AML-193 (cell line): ENCODE measurements around the gene CCKAR.

Experiments used
- DNase-seq, 2 experiments: peaks; one replicate each; lab custom pipeline; 2025; lab: John Stamatoyannopoulos, UW

CCKAR gene

DNA sequence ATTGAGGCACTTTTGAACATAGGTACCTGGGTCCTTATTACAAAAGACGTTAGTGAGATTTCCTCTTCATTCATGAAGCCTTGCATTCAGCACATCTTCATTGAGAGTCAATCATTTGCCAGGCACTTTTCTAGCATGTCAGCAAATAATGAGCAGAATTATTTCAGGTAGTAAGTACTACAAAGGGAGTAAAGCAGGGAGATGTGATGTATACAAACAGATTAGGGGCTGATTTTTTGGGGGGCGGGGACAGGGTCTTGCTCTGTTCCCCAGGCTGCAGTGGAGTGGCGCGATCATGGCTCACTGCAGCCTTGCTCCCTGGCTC, 638 bp upstream of the CCKAR start:
- no peak for DNase-seq

DNA sequence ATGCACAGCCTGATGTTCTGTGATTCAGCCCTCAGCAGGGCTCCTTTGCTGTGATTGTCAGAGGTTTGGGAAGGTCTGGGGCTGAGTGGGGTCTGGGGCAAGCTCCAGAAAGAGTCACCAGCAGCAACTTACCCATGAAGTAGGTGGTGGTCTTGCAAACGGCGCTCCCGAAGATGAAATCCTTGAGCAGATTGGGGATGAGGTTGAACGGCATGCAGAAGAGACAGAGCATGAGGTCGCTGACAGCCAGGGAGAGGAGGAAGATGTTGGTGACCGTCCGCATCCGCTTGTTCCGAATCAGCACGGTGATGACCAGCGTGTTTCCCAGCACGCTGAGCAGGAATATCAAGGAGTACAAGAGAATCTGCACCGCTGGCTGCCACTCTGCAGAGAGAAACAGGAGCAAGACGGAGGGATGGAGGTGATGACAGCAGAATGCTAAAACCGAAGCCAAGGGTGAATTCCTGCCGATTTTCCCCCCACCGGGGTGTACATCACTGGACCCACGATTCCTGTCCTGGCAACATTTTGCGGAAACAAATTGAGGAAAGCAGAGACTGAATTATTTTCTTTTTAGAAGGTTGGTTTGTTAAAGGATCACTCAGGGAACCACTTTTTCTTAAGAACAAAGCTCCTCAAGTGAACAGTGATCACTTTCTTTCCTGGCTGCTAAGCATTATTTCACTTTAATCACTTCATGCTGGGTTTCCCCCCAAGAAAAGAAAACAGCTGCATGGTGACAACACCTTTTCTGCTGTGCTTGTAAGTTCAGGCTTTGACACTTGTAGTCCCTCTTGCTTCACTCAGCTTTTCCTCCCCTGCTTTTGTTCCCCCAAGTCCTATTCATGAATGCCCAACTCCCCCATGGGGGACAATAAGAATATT, 941 bp downstream of the CCKAR start:
- DNase-seq, result no peak

DNA sequence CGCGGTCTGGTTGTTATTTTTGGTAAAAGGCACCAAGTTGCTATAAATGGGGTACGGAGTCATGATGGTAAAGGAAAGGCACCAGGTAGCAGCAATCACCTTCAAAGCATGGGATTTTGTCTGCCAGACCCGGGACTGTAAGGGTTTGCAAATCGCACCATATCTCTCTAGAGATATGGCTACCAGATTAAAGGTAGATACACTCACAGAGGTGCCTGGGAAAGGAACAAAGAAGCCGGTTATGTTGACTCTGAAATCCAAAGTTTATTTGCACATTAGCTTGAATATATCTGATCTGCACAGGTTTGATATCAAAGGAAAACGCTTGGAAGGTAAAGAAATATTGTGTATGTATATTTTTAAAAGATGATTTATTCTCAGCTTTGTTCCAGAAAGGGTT, 4.6 kb downstream of the CCKAR start:
- no peak for DNase-seq

DNA sequence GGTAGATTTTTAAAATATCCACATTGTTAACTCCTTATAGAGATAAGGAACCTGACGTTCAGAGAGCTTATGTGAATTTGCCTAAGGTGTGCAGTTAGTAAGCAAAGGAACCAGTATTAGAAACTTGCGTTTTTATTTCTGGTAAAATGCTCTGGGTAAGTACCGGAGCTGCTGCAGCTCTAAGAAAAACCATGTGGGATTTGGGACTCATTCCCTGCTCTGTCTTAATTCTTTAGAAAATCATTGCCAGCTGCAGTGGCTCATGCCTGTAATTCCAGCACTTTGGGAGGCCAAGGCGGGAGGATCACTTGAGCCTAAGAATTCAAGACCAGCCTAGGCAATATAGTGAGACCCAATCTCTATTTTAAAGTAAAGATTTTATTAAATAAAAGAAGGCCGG, 5.8 kb downstream of the CCKAR start:
- DNase-seq, result no peak

DNA sequence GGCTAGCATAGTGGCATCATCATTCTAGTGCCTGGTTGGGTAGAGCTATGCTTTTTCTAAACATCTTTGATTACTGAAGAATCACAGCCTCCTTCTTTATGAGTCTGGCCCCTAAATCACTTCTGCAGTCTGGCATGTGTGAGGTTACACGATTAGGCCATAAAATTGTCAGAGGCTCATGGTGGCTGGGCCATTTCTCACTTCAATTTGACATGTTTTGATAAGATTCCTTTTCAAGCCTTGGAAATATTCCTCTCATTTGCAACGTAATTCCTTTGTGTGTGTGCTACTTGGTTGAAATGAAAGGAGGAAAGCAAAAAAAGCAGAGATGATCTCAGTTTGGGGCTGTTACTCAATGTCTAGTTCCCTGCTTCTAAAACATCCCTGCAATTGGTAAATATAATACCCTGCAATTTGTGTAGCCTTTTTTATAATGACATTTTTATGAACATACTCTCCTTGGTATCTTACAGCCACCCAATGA, 6.2 kb downstream of the CCKAR start:
- no peak for DNase-seq

DNA sequence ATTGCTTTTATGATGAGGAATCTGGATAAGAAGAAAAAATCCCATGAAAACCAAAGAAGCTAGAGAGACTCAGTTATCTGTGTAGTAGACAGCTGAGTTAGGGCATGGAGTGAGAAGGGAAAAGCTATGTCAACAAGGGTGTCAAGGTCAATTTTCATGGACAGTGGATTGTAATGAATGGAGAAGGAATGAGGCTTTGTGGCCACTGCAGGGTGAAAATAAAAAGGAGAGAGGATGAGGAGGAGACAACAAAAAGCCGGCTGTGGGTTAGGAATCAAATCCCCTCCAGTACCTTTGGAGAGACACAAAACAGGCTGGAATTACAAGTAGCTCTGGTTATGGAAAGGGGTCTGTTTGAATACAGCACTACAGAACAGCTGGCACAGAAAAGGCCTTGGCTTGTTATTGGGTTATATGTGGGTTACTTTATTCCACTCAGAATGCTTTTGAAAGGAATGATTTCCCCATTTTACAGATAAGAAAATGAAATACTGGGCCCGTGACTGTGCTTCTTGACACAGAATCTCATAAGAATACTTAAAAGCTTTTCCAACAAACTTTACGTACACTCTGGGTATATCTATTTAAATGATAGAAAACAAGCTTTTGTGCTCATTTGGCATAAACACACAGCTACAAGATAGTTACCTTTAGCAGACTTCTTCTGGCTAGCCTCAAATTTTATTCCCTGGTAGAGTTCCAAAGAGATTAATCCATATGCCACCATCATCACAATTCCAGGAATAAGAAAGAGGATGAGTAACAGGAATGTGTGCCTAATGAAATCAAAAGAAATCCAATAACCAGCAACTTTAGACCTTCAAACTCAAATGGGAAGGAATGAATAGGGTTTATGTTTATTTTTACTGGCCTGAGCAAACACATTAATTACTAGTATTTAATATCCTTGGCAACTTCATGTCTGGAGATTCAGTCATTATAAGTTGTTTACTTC, 7.5 kb downstream of the CCKAR start:
- no peak for DNase-seq

DNA sequence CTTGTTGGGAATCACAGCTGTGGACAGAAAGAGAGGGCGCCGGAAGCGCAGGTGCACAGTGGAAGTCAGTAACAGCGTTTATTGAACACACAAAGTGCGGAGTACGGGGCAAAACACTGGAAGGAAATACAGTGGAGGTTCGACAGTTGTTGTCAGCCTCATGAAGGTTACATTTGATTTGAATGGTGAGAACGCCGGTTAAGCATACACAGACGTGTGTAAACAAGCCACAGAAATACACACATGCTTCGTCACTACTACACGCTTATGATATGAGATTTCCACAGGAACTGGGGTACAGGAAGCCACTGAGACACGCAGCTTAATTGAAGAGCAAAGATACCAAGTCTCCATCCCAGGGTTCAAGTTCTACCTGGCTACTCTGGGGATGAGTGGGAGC, 12.0 kb downstream of the CCKAR start:
- DNase-seq, result no peak

DNA sequence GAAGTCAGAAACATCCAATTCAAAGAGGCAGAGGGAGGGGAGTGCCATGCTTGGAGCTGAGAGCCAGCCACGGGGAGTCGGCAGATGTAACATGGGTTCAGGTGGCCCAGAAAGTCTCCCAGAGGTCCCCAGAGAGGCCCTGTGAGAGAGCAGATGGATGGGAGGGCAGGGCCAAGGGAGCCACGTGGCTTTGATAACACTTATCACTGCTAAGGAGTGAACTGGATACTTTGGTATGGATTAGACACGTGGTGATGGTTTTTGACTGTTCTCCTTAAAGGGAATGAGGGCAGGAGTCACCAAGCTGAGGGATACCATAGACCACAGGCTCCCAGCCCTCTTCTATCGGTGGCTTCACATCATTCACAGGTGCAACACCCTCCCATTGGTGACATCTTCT, 13.7 kb downstream of the CCKAR start:
- DNase-seq, result no peak

DNA sequence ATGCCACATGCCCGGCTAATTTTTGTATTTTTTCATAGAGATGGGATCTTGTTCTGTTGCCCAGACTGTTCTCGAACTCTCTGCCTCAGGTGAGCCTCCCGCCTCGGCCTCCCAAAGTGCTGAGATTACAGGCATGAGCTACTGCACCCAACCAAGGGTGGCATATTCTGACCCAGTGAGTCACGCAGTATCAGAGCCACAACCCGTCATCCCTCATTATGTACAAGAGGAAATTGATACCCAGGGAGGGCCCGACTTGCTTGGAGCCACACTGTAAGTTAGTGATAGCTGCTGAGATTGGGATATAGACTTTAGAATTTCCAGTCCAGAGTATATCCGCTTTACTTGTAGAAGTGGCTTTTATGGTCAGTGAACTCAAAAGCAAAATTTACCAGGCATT, 14.6 kb downstream of the CCKAR start:
- no peak for DNase-seq

DNA sequence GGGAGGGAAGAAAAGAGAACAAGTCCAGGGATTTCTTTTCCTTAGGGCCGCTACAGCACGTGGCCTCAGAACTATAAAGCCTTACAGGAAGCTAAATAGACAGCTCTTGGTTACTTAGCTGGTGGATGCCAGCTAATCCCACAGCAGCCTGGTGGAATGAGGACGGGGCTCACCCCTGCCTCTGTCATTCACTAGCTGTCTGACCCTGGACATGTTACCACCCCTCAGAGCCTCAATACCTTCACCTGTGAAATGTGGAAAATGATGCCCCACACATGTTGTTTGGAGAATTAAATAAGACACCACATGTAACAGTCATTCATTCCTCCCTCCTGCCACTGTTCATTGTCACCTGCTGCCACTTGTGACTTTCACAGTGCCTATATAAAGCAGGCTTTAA, 15.7 kb downstream of the CCKAR start:
- DNase-seq, result no peak

DNA sequence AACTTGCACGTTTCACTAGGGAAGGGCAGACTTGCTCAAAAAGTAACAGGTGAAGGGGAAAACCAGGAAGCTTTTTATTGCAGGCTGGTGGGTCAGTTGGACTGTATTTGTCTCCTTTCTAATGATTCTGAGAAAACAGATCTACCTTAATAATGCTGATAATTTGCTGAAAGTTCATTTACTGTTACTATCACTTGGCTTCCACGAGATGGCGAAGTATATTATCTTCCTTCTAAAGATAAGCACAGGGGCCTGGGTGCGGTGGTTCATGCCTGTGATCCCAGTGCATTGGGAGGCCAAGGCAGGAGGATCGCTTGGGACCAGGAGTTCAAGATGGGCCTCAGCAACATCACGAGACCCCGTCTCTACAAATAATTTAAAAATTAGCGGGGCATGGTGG, 16.4 kb downstream of the CCKAR start:
- DNase-seq, result no peak

DNA sequence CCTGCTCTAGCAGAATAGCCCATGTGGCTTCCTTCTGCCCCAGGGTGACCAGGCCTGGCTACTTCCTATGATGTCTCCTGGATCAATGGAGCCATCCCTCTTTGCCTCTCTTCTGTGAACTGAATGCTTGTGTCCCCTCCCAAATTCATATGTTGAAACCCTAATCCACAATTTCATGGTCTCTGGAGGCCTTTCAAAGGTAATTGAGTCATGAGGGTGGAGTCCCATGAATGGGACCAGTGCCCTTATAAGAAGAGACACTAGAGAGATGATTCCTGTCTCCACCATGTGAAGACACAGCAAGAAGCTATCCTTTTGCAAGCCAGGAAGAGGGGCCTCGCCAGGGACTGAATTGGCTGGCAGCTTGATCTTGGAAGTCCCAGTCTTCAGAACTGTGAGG, 18.4 kb downstream of the CCKAR start:
- no peak for DNase-seq

DNA sequence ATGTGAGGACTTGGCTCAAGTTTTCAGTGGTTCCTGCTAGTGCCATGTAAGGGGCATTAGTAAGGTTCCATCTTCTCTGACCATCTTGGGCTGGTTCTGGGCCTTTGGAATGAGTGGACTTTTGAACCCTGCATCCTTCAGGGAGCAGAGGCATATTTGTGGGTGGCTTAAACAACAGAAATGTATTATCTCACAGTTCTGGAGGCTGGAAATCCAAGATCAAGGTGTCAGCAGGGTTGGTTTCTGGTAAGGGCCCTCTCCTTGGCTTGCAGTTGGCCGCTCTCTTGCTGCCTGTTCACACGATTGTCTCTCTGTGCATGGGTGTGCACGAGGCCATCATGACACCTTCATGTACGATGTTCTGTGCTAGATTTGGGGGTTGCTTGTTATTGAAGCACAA, 21.3 kb downstream of the CCKAR start:
- DNase-seq, result no peak

DNA sequence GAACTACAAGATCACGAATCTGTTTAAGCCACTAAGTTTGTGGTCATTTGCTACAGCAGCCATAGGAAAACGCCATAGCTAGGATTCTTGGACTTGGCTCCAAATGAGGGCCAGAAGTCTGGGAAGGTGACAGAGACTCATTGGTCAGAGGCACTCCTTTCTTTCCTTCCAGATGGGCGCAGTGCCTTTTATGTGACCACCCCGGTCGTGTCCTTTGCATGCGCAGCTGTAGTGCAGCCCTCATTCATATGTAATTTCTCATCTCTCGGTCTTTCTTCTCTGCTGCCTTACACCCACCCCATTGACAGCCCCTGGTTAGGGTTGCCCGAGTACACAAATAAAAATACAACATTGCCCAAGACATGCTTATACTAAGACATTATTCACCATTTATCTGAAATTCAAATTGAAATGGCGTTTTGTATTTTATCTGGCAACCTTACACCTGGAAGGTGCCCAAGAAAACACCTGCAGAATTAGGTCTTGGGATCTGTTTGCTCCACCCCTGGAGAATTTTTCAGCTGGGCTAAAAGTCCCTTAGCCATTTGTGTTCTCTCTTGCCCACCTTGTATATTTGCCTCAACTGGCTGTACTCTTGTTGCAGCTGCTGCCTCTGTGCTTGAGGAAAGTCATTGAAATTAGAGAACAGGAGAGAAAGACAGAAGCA, 21.9 kb downstream of the CCKAR start:
- DNase-seq, result no peak

DNA sequence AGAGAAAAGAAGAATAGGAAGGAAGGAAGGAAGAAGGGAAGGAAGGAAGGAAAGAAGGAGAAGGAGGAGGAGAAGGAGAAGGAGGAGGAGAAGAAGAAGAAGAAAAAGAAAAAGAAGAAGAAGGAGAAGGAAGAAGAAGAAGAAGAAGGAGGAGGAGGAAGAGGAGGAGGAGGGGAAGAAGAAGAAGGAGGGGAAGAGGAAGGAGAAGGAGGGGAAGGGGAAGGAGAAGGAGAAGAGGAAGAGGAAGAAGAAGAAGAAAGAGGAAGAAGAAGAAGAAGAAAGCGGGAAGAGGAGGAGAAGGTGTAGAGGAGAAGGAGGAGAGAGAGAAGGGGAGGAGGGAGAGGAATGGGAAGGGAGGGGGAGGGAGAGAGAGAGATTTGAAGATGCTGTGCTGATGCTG, 22.6 kb downstream of the CCKAR start:
- DNase-seq, result no peak

DNA sequence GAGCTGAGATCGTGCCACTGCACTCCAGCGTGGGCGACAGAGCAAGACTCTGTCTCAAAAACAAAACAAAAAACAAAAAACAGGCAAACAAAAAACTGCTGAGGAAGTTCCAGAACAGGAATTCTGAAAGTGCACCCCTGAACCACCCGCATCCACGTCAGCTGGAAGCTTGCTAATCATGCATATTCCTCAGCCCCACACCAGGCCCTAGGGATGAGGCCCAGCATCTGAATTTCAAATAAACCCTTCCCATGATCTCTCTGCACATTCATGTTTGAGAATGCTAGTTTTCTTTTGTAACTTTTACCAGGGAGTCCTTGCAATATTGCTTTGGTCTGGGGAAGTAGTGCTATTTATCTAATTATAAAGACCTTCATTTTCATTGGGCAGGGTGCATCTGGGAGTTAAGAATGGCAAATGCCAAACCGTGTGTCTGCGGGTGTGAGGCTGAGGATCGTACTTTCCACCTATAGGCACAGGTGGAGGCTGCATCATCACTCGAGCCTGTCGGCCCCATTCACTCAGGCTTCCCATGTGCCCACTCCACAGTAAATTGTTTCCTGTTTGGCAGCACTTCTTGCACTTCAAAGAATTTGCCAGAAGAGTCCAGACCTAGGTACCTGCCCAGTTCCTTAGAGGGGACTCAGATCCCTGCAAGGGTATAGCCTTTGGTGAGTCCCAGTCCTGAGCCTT, 23.6 kb downstream of the CCKAR start:
- no peak for DNase-seq

DNA sequence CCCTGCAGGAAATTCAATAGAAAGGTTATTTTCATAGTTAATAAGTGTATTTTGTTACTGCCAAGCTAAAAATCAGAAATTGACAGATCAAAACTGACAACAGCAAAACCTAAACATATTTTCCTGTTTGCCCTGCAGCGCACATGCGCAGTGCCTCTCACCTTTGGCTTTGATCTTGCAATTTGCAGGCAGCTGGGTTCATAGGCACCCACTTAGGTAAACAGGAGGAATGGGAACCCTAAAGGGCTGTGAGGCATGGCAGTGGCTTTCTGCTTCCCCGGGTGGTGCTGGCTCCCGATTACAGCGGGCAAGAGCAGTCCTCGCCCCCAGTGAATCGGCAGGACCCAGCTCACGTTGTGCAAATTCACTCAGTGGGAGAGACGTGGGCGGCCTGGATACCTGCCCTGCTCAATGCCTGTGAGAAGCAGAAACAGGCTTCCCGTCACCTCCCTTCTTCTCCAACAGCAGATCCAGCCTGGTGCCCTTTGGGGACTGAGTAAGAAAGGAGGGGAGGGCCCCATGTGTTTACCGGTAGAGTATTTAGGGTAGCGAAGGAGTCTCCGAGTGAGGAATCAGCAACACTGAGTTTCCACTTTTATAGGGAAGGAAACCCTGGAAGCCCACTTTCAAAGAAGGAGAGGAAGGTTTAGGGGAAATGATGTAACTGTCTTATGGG, 25.7 kb downstream of the CCKAR start:
- DNase-seq, result no peak

DNA sequence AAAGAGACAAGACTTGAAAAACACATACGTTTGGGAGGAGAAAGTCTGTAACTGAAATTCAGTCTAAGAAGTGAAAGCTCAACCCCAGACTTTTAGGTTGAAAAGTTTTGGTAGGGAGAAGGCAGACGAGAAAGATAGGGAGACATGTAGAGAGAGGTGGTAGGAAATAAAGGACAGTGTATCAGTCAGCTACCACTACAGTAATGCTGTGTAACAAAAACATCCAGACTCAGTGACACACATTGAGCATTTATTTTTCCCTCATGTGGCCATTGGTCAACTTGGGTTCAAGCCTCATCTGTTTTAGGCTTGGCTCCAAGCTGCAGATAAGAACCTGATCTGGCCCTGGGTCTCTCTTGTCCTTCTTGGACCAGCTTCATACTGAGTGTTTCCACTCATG, 26.9 kb downstream of the CCKAR start:
- DNase-seq, result no peak

DNA sequence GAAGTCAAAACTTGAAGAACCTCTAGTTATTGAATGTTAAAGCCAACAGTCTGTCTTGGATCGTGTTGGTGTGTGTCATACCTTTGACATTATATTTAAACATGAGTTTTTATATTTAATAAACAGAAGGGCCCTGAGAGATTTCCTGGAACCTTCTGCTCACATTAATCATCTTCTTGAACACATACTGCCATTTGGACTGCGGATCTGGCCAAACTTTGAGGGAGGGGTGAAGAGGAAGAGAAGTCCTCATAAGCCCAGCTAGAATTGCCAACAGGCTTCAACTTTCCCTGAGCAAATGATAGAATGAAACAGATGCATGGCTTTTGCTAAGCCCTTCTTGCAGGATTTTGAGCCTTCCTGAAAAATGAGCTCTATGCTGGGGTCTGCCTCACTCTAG, 27.4 kb downstream of the CCKAR start:
- no peak for DNase-seq

DNA sequence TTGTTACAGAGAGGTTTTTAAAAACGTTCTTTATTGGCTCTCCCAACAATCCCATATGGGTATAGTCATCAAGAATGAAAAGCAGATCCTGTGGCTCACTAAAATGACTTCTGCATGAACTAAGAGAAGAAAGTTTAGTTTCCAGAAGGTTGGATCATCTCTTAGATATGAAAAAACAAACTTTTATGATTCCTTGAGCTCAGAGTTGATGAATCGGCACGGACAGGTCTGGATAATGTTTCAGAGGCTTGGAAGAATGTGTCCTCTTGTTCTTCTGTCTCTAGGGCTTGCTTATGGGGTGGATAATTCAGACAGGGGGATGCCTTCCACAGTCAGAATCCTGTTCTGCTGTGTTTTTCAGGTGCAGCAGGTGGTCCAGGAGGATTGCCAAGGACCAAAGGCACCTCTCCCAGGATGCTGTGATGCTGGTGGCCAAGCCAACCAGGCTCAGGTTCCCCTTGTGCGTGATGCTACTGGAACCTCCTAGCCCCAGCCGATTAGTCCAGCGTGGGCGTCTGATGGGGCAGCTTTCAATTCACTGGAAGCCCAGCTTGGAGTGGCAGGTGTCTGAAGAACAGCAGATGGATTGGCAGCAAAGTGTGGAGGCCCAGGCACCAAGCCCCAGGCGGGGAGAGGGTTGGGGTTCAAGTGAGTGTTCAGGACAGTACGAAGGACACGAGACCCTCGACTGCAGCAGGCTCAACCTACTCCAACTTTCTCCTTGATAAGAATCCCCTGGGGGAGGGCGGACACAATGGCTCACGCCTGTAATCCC, 30.3 kb downstream of the CCKAR start:
- DNase-seq, result no peak
